Neural progenitor cell (in vitro differentiated cells): ENCODE results near the gene PDIA2. TPM values are rescaled to one million over a fixed set of nuclear protein-coding genes. Genes with fewer than 3 reads are reported as not detected.

Experiments used
- DNase-seq: peaks from one replicate; pipeline ENCODE4 v3.0.0-alpha.2; 2016; ENCODE audit warnings: low spot score
- H2AFZ ChIP-seq: fragments of 200-600 bp; sonication (generic); replicated peaks from 2 replicates; pipeline ENCODE4 v1.6.1; 2016; ENCODE audit warnings: antibody characterized with exemption
- H3F3A ChIP-seq: fragments of 200-600 bp; sonication (generic); 2 replicates; pipeline ENCODE4 v1.6.1; 2016; ENCODE audit warnings: antibody characterized with exemption, low read depth
- H3K27ac ChIP-seq: fragments of 200-600 bp; sonication (generic); 2 replicates; pipeline ENCODE4 v1.5.1; 2016; ENCODE audit warnings: mild to moderate bottlenecking
- H3K27me3 ChIP-seq: fragments of 200-600 bp; sonication (generic); 2 replicates; pipeline ENCODE4 v1.6.1; 2016; ENCODE audit warnings: mild to moderate bottlenecking, moderate library complexity
- H3K36me3 ChIP-seq: fragments of 200-600 bp; sonication (generic); 2 replicates; pipeline ENCODE4 v1.5.1; 2016
- H3K4me1 ChIP-seq: fragments of 200-600 bp; sonication (generic); 2 replicates; pipeline ENCODE4 v1.6.1; 2016; ENCODE audit warnings: mixed run types
- H3K4me2 ChIP-seq: fragments of 200-600 bp; sonication (generic); 2 replicates; pipeline ENCODE4 v1.6.1; 2016
- H3K4me3 ChIP-seq: fragments of 200-600 bp; sonication (generic); 2 replicates; pipeline ENCODE4 v1.5.1; 2016
- H3K79me2 ChIP-seq: fragments of 200-600 bp; sonication (generic); 2 replicates; pipeline ENCODE4 v1.6.1; 2016; ENCODE audit warnings: low read depth
- H3K9ac ChIP-seq: fragments of 200-600 bp; sonication (generic); 2 replicates; pipeline ENCODE4 v1.6.1; 2016
- H3K9me3 ChIP-seq: fragments of 200-600 bp; sonication (generic); 2 replicates; pipeline ENCODE4 v1.5.1; 2016; ENCODE audit warnings: low read depth
- H4K20me1 ChIP-seq: fragments of 200-600 bp; sonication (generic); 2 replicates; pipeline ENCODE4 v1.6.1; 2016; ENCODE audit warnings: low read depth
- H3K27ac Mint-ChIP-seq: 3 replicates; pipeline ENCODE4 v1.8.0; 2021; ENCODE audit warnings: mixed read lengths
- H3K27me3 Mint-ChIP-seq: 2 replicates; pipeline ENCODE4 v1.8.0; 2022; ENCODE audit warnings: low read depth, mild to moderate bottlenecking, inconsistent platforms, moderate library complexity, mixed read lengths; ENCODE audit not compliant: insufficient read depth
- H3K36me3 Mint-ChIP-seq: 3 replicates; pipeline ENCODE4 v1.8.0; 2021; ENCODE audit warnings: mixed read lengths
- H3K4me1 Mint-ChIP-seq: 3 replicates; pipeline ENCODE4 v1.8.0; 2021; ENCODE audit warnings: mixed read lengths
- H3K4me3 Mint-ChIP-seq: 3 replicates; pipeline ENCODE4 v1.8.0; 2021; ENCODE audit warnings: mild to moderate bottlenecking, moderate library complexity, mixed read lengths
- H3K9me3 Mint-ChIP-seq: 3 replicates; pipeline ENCODE4 v1.8.0; 2020; ENCODE audit warnings: mixed read lengths
- EZH2 ChIP-seq: fragments of 200-600 bp; sonication (generic); IDR thresholded peaks from 2 replicates; pipeline ENCODE4 v1.6.1; 2017; ENCODE audit warnings: antibody characterized with exemption, mild to moderate bottlenecking, moderate library complexity
- EZH2phosphoT487 ChIP-seq: fragments of 200-600 bp; sonication (generic); IDR thresholded peaks from 2 replicates; pipeline ENCODE4 v1.6.1; 2017; ENCODE audit warnings: antibody characterized with exemption
- total RNA-seq: library from RNA; depleted of rRNA; stranded (reverse); fragments of >200 nt; gene quantifications from 2 replicates; pipeline ENCODE4 v1.2.3, GENCODE V29; 2015; ENCODE audit warnings: low replicate concordance
- TF ChIP-seq, protein P1 (sequence below): fragments of 200-600 bp; sonication (generic); IDR thresholded peaks from 2 replicates; pipeline ENCODE4 v1.5.1; 2017; ENCODE audit warnings: antibody characterized with exemption, mild to moderate bottlenecking

The PDIA2 gene
- total RNA-seq, 1 donor from 2014 or later = not detected

DNA sequence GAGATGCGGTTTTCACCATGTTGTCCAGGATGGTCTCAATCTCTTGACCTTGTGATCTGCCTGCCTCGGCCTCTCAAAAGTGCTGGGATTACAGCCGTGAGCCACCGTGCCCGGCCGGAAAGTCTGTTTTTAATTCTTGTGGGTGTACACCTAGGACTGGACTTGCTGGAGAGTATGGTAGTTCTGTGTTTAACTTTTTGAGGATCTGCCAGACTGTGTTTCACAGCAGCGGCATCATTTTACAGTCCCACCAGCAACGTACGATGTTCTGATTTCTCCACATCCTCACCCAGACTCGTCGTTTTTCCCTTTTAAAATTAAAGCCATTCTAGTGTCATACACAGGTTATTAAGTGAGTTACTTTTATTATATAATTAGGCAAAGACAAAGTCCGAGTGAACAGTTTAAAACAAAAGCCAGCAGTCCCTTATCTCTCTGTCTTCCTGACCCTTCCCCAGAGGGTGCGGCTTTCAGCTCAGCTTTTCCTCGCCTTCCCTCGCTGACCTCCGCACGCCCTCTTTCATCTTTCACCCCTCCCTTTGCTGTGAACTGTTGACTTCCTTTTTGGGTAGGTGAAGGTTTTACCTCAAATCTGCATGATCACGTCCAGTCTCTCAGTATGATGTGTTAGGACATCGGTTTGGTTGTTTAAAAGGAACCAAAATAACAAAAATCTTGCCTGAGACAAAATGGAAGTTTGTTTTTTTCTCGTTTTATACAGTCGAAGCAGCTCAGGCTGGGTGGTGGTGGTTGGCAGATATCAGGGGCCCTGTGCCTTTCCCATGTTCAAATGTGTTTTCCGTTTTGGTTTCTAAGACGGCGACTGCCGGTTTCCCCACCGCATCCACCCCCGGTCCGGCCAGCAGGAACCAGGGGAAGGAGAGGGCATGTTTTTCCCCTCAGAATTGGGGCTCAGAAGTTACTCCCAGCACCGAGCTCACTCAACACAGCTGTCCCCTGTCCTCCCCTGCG is 30.3 kb upstream of the PDIA2 start:
- no peaks in the 10 kb centered on the region for H3K36me3 ChIP-seq
- H4K20me1 ChIP-seq = peaks cover 11% of the 10 kb centered on the region
- no peak overlapping the region for H3K4me3 ChIP-seq
- H3K79me2 ChIP-seq = peaks cover 4% of the 10 kb centered on the region
- H3K9me3 ChIP-seq = no peaks in the 10 kb centered on the region
- no peak for DNase-seq
- no peaks in the 10 kb centered on the region for H3K27me3 ChIP-seq
- no peak overlapping the region for H3K27ac ChIP-seq
- no peaks in the 10 kb centered on the region for H3F3A ChIP-seq
- H3K27ac Mint-ChIP-seq = no peak overlapping the region
- H3K36me3 Mint-ChIP-seq = peaks cover 33% of the 10 kb centered on the region
- H3K4me1 ChIP-seq = no peaks in the 10 kb centered on the region
- no peak overlapping the region for H3K4me2 ChIP-seq
- H3K4me1 Mint-ChIP-seq = no peaks in the 10 kb centered on the region
- no peaks in the 10 kb centered on the region for H3K27me3 Mint-ChIP-seq
- no peak overlapping the region for H2AFZ ChIP-seq
- no peak overlapping the region for H3K9ac ChIP-seq
- no peaks in the 10 kb centered on the region for H3K9me3 Mint-ChIP-seq
- TF ChIP-seq, protein P1, sequence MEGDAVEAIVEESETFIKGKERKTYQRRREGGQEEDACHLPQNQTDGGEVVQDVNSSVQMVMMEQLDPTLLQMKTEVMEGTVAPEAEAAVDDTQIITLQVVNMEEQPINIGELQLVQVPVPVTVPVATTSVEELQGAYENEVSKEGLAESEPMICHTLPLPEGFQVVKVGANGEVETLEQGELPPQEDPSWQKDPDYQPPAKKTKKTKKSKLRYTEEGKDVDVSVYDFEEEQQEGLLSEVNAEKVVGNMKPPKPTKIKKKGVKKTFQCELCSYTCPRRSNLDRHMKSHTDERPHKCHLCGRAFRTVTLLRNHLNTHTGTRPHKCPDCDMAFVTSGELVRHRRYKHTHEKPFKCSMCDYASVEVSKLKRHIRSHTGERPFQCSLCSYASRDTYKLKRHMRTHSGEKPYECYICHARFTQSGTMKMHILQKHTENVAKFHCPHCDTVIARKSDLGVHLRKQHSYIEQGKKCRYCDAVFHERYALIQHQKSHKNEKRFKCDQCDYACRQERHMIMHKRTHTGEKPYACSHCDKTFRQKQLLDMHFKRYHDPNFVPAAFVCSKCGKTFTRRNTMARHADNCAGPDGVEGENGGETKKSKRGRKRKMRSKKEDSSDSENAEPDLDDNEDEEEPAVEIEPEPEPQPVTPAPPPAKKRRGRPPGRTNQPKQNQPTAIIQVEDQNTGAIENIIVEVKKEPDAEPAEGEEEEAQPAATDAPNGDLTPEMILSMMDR = no peak
- no peak for TF ChIP-seq EZH2phosphoT487
- no peak for TF ChIP-seq EZH2
- no peak overlapping the region for H3K4me3 Mint-ChIP-seq

DNA sequence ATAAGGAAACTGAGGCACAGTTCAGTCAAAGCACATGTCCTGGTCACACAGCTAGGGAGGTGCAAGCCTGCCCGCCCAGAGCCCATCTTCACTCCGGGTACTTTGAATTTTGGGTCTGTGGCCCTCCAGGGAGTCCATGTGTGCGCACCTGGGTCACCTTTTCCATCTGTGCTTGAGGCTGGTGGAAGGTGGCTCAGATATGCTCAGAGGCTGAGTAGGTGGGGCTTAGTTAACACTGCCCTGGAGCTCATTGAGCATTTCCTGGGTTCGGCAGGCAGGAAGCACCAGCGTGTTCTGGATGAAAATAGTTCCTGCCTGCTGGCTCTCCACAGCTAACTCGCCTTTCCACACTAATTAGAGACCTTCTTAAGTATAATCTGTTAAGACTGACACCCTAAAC is 29.1 kb upstream of the PDIA2 start:
- no peak overlapping the region for H3K27ac ChIP-seq
- no peaks in the 10 kb centered on the region for H3K4me1 ChIP-seq
- Mint-ChIP-seq H3K9me3 (no peaks in the 10 kb centered on the region), H3K27me3 (no peaks in the 10 kb centered on the region), H3K36me3 (peaks cover 29% of the 10 kb centered on the region), H3K4me1 (no peaks in the 10 kb centered on the region), H3K27ac (no peak overlapping the region), H3K4me3 (no peak overlapping the region)
- H4K20me1 ChIP-seq = peaks cover 5% of the 10 kb centered on the region
- DNase-seq = no peak
- no peak overlapping the region for H2AFZ ChIP-seq
- no peak overlapping the region for H3K4me2 ChIP-seq
- H3K4me3 ChIP-seq = no peak overlapping the region
- H3K79me2 ChIP-seq = no peaks in the 10 kb centered on the region
- no peaks in the 10 kb centered on the region for H3F3A ChIP-seq
- TF ChIP-seq, protein P1 = no peak
- no peak for TF ChIP-seq EZH2phosphoT487
- no peak for TF ChIP-seq EZH2
- no peaks in the 10 kb centered on the region for H3K36me3 ChIP-seq
- no peaks in the 10 kb centered on the region for H3K9me3 ChIP-seq
- no peaks in the 10 kb centered on the region for H3K27me3 ChIP-seq
- H3K9ac ChIP-seq = no peak overlapping the region

DNA sequence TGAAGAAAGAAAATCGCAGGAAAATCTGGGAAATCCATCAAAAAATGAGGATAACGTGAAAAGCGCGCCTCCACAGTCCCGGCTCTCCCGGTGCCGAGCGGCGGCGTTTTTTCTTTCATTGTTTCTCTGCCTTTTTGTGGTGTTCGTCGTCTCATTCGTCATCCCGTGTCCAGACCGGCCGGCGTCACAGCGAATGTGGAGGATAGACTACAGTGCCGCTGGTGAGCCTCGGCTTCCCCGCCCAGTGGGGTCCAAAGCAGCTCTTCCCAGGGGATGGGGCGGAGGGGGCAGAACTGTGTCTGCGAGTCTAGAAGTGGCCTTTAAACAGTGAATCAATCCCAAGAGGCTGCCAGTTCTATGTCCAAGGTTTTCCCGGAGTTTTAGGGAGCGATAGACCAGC is 28.5 kb upstream of the PDIA2 start:
- H3K27ac ChIP-seq = no peak overlapping the region
- H3K79me2 ChIP-seq = no peaks in the 10 kb centered on the region
- peaks cover 3% of the 10 kb centered on the region for H3K27me3 Mint-ChIP-seq
- no peaks in the 10 kb centered on the region for H3K9me3 Mint-ChIP-seq
- no peak overlapping the region for H3K9ac ChIP-seq
- H3K4me2 ChIP-seq = no peak overlapping the region
- TF ChIP-seq EZH2 (no peak), EZH2phosphoT487 (no peak)
- TF ChIP-seq, protein P1 = no peak
- no peak overlapping the region for H3K4me3 ChIP-seq
- no peak for DNase-seq
- peaks cover 34% of the 10 kb centered on the region for H3K36me3 Mint-ChIP-seq
- no peaks in the 10 kb centered on the region for H3K4me1 ChIP-seq
- H3K27ac Mint-ChIP-seq = no peak overlapping the region
- no peaks in the 10 kb centered on the region for H3F3A ChIP-seq
- no peaks in the 10 kb centered on the region for H3K36me3 ChIP-seq
- no peak overlapping the region for H3K4me3 Mint-ChIP-seq
- H3K27me3 ChIP-seq = no peaks in the 10 kb centered on the region
- H2AFZ ChIP-seq = no peak overlapping the region
- H4K20me1 ChIP-seq = no peaks in the 10 kb centered on the region
- H3K9me3 ChIP-seq = no peaks in the 10 kb centered on the region
- H3K4me1 Mint-ChIP-seq = no peaks in the 10 kb centered on the region
